H1 (cell line): ENCODE data around the gene ZNFX1. TPM values are rescaled to one million over a fixed set of nuclear protein-coding genes. Genes with fewer than 3 reads are reported as not detected.
A peak's percentile ranks its signal among the peaks of the same experiment; 100 is the strongest.

Experiments used
- CTCF ChIA-PET: fragments of 300-600 bp; sonication (Branson Sonifier 250); formaldehyde crosslinking; loops from one replicate; lab custom pipeline; 2021; ENCODE audit not compliant: partially characterized antibody; lab: Charles Lee
- POLR2A ChIA-PET: fragments of 300-600 bp; sonication (Branson Sonifier 250); formaldehyde crosslinking; loops from one replicate; lab custom pipeline; 2021; ENCODE audit warnings: inconsistent platforms; ENCODE audit not compliant: partially characterized antibody; lab: Charles Lee
- DNase-seq, 2 experiments: peaks; one replicate each; pipeline versions ENCODE4 v3.0.0 to v3.0.0-alpha.2; 2010 to 2022; ENCODE audit warnings: low spot score in 2 of 2, low read depth in 1 of 2, mixed read lengths in 1 of 2
- FAIRE-seq: peaks from 2 replicates; lab custom pipeline; 2011; peaks lifted over from hg19 to GRCh38; lab: Jason Lieb, UNC
- H2AFZ ChIP-seq: 2 replicates; pipeline ENCODE4 v1.8.1; 2012; ENCODE audit warnings: low read length, inconsistent platforms
- H2AK5ac ChIP-seq: 2 replicates; pipeline ENCODE4 v1.6.1; 2013; ENCODE audit warnings: low read depth, low read length
- H2BK120ac ChIP-seq: replicated peaks from 2 replicates; pipeline ENCODE3; 2013; ENCODE audit warnings: low read depth, low read length, inconsistent platforms
- H2BK12ac ChIP-seq: 2 replicates; pipeline ENCODE4 v1.6.1; 2013; ENCODE audit warnings: low read depth, low read length
- H2BK15ac ChIP-seq: 2 replicates; pipeline ENCODE4 v1.6.1; 2013; ENCODE audit warnings: low read length
- H2BK20ac ChIP-seq: 2 replicates; pipeline ENCODE4 v1.6.1; 2013; ENCODE audit warnings: low read length
- H2BK5ac ChIP-seq: 2 replicates; pipeline ENCODE4 v1.6.1; 2013; ENCODE audit warnings: low read depth, low read length
- H3K14ac ChIP-seq: 2 replicates; pipeline ENCODE4 v1.6.1; 2013; ENCODE audit warnings: inconsistent platforms; ENCODE audit not compliant: insufficient read length
- H3K18ac ChIP-seq: 2 replicates; pipeline ENCODE4 v1.6.1; 2013; ENCODE audit warnings: low read length; ENCODE audit errors: extremely low read depth
- H3K23ac ChIP-seq: 2 replicates; pipeline ENCODE4 v1.6.1; 2013; ENCODE audit warnings: inconsistent platforms; ENCODE audit not compliant: insufficient read length
- H3K23me2 ChIP-seq: 2 replicates; pipeline ENCODE4 v1.6.1; 2013; ENCODE audit warnings: low read depth, low read length
- H3K27ac ChIP-seq: 2 replicates; pipeline ENCODE4 v1.6.1; 2011; ENCODE audit warnings: low read depth, low read length, inconsistent platforms
- H3K27me3 ChIP-seq, 4 experiments: replicated peaks in 1 of 4; 1 replicate in 1 of 4; 2 replicates in 3 of 4; pipeline versions ENCODE4 v1.6.1 to v1.8.1; 2011 to 2013; ENCODE audit warnings: low read length in 3 of 4, mild to moderate bottlenecking in 3 of 4, inconsistent platforms in 2 of 4, mixed read lengths in 2 of 4, moderate library complexity in 1 of 4; ENCODE audit not compliant: control insufficient read depth in 3 of 4, insufficient read depth in 3 of 4; ENCODE audit errors: extremely low read depth in 1 of 4
- H3K36me3 ChIP-seq, 4 experiments: 2 replicates each; pipeline versions ENCODE4 v1.6.1 to v1.8.1; 2011 to 2013; ENCODE audit warnings: mild to moderate bottlenecking in 4 of 4, low read length in 3 of 4, moderate library complexity in 2 of 4, control low read depth in 1 of 4, inconsistent platforms in 1 of 4; ENCODE audit not compliant: insufficient read depth in 4 of 4, control insufficient read depth in 2 of 4
- H3K4ac ChIP-seq: replicated peaks from 2 replicates; pipeline ENCODE3; 2013; ENCODE audit warnings: low read length, low read depth, mixed read lengths, inconsistent platforms; ENCODE audit not compliant: insufficient read length
- H3K4me1 ChIP-seq, 4 experiments: replicated peaks in 1 of 4; 1 replicate in 1 of 4; 2 replicates in 3 of 4; pipeline versions ENCODE4 v1.6.1 to v1.8.1; 2011 to 2013; ENCODE audit warnings: low read length in 3 of 4, inconsistent platforms in 2 of 4, mixed read lengths in 1 of 4; ENCODE audit not compliant: insufficient read depth in 4 of 4, control insufficient read depth in 3 of 4
- H3K4me2 ChIP-seq, 2 experiments: 2 replicates each; pipeline versions ENCODE4 v1.6.1 to v1.8.1; 2011 to 2013; ENCODE audit warnings: low read depth in 2 of 2, low read length in 2 of 2, control low read depth in 1 of 2, inconsistent platforms in 1 of 2, mild to moderate bottlenecking in 1 of 2; ENCODE audit not compliant: insufficient read depth in 1 of 2
- H3K4me3 ChIP-seq, 4 experiments: fragments of 200-600, 300-600 bp in 1 of 4; sonication (generic), shearing (Covaris generic), sonication (Bioruptor Twin) in 1 of 4; 2 replicates each; pipeline versions ENCODE4 v1.5.1 to v1.8.1; 2011 to 2016; ENCODE audit warnings: low read length in 4 of 4, low read depth in 3 of 4, control low read depth in 2 of 4, inconsistent platforms in 2 of 4, mild to moderate bottlenecking in 2 of 4, mixed read lengths in 1 of 4, moderate library complexity in 1 of 4; ENCODE audit not compliant: insufficient read depth in 2 of 4; ENCODE audit errors: extremely low read depth in 1 of 4
- H3K56ac ChIP-seq: replicated peaks from 2 replicates; pipeline ENCODE3; 2013; ENCODE audit warnings: low read depth, mild to moderate bottlenecking, mixed read lengths, low read length, inconsistent platforms; ENCODE audit not compliant: insufficient read length
- H3K79me1 ChIP-seq: 2 replicates; pipeline ENCODE4 v1.6.1; 2013; ENCODE audit warnings: low read depth, low read length, control low read depth
- H3K79me2 ChIP-seq, 2 experiments: 2 replicates each; pipeline versions ENCODE4 v1.6.1 to v1.8.1; 2012 to 2013; ENCODE audit warnings: low read length in 2 of 2, mild to moderate bottlenecking in 2 of 2, inconsistent platforms in 1 of 2; ENCODE audit not compliant: insufficient read depth in 2 of 2, control insufficient read depth in 1 of 2
- H3K9ac ChIP-seq, 4 experiments: replicated peaks in 1 of 4; 1 replicate in 1 of 4; 2 replicates in 3 of 4; pipeline versions ENCODE4 v1.6.1 to v1.8.1; 2011 to 2013; ENCODE audit warnings: low read depth in 3 of 4, low read length in 3 of 4, control low read depth in 2 of 4, mild to moderate bottlenecking in 2 of 4, moderate library complexity in 2 of 4, inconsistent platforms in 1 of 4; ENCODE audit errors: extremely low read depth in 1 of 4
- H3K9me3 ChIP-seq, 2 experiments: 2 replicates each; pipeline versions ENCODE4 v1.6.1 to v1.8.1; 2012 to 2013; ENCODE audit warnings: mild to moderate bottlenecking in 2 of 2, moderate library complexity in 2 of 2, control low read depth in 1 of 2, inconsistent platforms in 1 of 2, low read depth in 1 of 2, low read length in 1 of 2, mixed read lengths in 1 of 2; ENCODE audit not compliant: insufficient read depth in 2 of 2
- H4K20me1 ChIP-seq, 2 experiments: replicated peaks in 1 of 2; 2 replicates each; pipeline versions ENCODE3 to v1.8.1; 2011 to 2013; ENCODE audit warnings: inconsistent platforms in 2 of 2, low read length in 2 of 2, mild to moderate bottlenecking in 1 of 2; ENCODE audit not compliant: insufficient read depth in 2 of 2, control insufficient read depth in 1 of 2
- H4K5ac ChIP-seq: 2 replicates; pipeline ENCODE4 v1.6.1; 2013; ENCODE audit warnings: low read length, low read depth, mixed read lengths, inconsistent platforms; ENCODE audit not compliant: insufficient read length
- H4K8ac ChIP-seq: 2 replicates; pipeline ENCODE4 v1.8.0; 2013; ENCODE audit warnings: mild to moderate bottlenecking, moderate library complexity, low read length, inconsistent platforms; ENCODE audit not compliant: insufficient read depth; ENCODE audit errors: extremely low read depth
- H4K91ac ChIP-seq: replicated peaks from 2 replicates; pipeline ENCODE3; 2013; ENCODE audit warnings: low read length, mixed read lengths, inconsistent platforms; ENCODE audit not compliant: insufficient read length
- BACH1 ChIP-seq: IDR thresholded peaks from 2 replicates; pipeline ENCODE4 v1.6.1; 2012; ENCODE audit warnings: low read length, improper control_type of control experiment
- CHD1 ChIP-seq: IDR thresholded peaks from 2 replicates; pipeline ENCODE4 v1.6.1; 2012; ENCODE audit warnings: low read depth, low read length, improper control_type of control experiment
- EZH2 ChIP-seq: fragments of 200-600 bp; sonication (generic); IDR thresholded peaks from 2 replicates; pipeline ENCODE4 v1.7.1; 2012; ENCODE audit warnings: low read depth, mild to moderate bottlenecking, moderate library complexity, low read length, inconsistent platforms; ENCODE audit not compliant: severe bottlenecking
- RAD21 ChIP-seq, 2 experiments: IDR thresholded peaks in 1 of 2; conservative IDR thresholded peaks in 1 of 2; 2 replicates each; pipeline ENCODE4 v1.6.1; 2011; ENCODE audit warnings: low read depth in 2 of 2, low read length in 2 of 2, improper control_type of control experiment in 1 of 2, inconsistent platforms in 1 of 2, mild to moderate bottlenecking in 1 of 2, moderate library complexity in 1 of 2
- RBBP5 ChIP-seq: IDR thresholded peaks from 2 replicates; pipeline ENCODE4 v1.7.1; 2012; ENCODE audit warnings: low read depth, mild to moderate bottlenecking, inconsistent platforms, low read length, moderate library complexity, borderline replicate concordance
- SIRT6 ChIP-seq: IDR thresholded peaks from one replicate; pipeline ENCODE4 v1.7.1; 2012; ENCODE audit warnings: low read length, inconsistent platforms
- SUZ12 ChIP-seq: fragments of 200-600 bp; sonication (generic); IDR thresholded peaks from 2 replicates; pipeline ENCODE4 v1.6.1; 2012; ENCODE audit warnings: mild to moderate bottlenecking, inconsistent platforms, low read length, moderate library complexity, mixed read lengths
- WGBS, 2 experiments: shearing (Covaris generic) in 1 of 2; methylation state at CpG; one replicate each; pipeline versions ENCODE4 v1.1.6 to v1.1.7; 2013 to 2015; ENCODE audit warnings: low lambda C conversion rate in 2 of 2, mixed read lengths in 2 of 2, inconsistent platforms in 1 of 2, low coverage in 1 of 2, missing lambda C conversion rate in 1 of 2; ENCODE audit not compliant: insufficient replicate concordance in 2 of 2, insufficient coverage in 1 of 2, insufficient read length in 1 of 2; ENCODE audit errors: extremely low coverage in 1 of 2, missing lambda C conversion rate in 1 of 2; 5-methylcytosine and 5-hydroxymethylcytosine counted together
- polyA plus RNA-seq, 7 experiments: library from polyadenylated mRNA; depleted of rRNA in 3 of 7; stranded (reverse) in 5 of 7; unstranded in 2 of 7; fragments of >200 nt in 5 of 7; fragments of 200-250 nt in 2 of 7; gene quantifications; 1 replicate in 5 of 7; 2 replicates in 1 of 7; 4 replicates in 1 of 7; pipeline versions ENCODE4 v1.2.1 to v1.2.3, GENCODE V29; 2011 to 2013; ENCODE audit warnings: missing spikeins in 2 of 7, mixed read lengths in 2 of 7
- total RNA-seq: library from RNA; stranded (reverse); fragmentation: NEBNext Ultra II Directional; extraction: Animal tissue kit (Norgen Biotek cat#: 25700); gene quantifications from 2 replicates; pipeline ENCODE4 v1.2.1, GENCODE V29; 2021
- TF ChIP-seq, protein P1 (sequence below): IDR thresholded peaks from 2 replicates; pipeline ENCODE4 v1.6.1; 2011; ENCODE audit warnings: low read length, improper control_type of control experiment
- TF ChIP-seq, protein P2 (sequence below): IDR thresholded peaks from 2 replicates; pipeline ENCODE4 v1.6.1; 2012; ENCODE audit warnings: inconsistent platforms

The ZNFX1 gene
- total and polyA plus RNA-seq, 2 of the 8 experiments (the other 6 are each of a cell fraction or from before 2014, with no cell fraction given) = 3.1 to 11.3 TPM

DNA sequence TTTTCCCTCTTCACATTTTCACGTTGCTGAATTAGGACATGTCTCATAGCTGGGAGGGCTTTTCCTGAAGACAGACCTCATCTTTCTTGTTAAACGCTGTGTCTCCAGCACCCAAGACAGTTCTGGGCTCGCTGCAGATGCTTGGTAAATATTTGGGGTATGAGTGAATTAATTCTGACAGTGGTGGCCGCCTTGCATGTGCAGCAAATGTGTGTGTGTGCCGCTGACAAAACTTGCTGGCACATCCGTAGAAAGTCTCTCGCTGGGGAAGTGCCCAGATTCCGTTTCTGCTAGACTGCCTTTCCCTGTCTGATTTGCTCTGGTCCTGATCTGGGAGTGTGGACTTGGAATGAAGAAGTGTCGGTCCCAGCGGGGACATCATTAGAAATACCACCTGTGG is 48.2 kb upstream of the ZNFX1 start:
- Histone ChIP-seq H3K36me3 (no peaks in the 10 kb centered on the region), H3K27ac (no peak overlapping the region), H3K27me3 (no peaks in the 10 kb centered on the region; a peak in 1 of 7 replicates), H3K18ac (no peak overlapping the region), H3K9ac (peak overlapping the region in 1 of 4 experiments; percentile 24; a peak in 1 of 7 replicates), H3K4me3 (no peak overlapping the region), H3K4ac (no peak overlapping the region), H4K8ac (no peak overlapping the region), H2AFZ (0 out of 2 replicates have a peak overlapping the region, but pooled peaks have one; percentile 2), H3K79me1 (no peaks in the 10 kb centered on the region), H4K91ac (no peak overlapping the region), H3K23me2 (peaks cover 4% of the 10 kb centered on the region; the same call in 1 of the 2 replicates), H2AK5ac (no peak overlapping the region), H4K5ac (no peak overlapping the region), H3K4me1 (peaks cover 0 to 5% (median 2%) of the 10 kb centered on the region in 4 experiments; a peak in 3 of 7 replicates), H3K14ac (no peak overlapping the region), H2BK12ac (no peak overlapping the region), H2BK15ac (no peak overlapping the region), H2BK120ac (no peak overlapping the region), H3K23ac (no peak overlapping the region), H3K4me2 (no peak overlapping the region), H3K79me2 (no peaks in the 10 kb centered on the region), H3K56ac (no peak overlapping the region), H2BK5ac (no peak overlapping the region), H3K9me3 (no peaks in the 10 kb centered on the region), H4K20me1 (no peaks in the 10 kb centered on the region), H2BK20ac (no peak overlapping the region)
- WGBS, 2 experiments = 85% methylated on average over 10 of the region's 10 CpGs; no CpG with 5 or more reads in 1 of the 2 experiments
- FAIRE-seq = no peak
- DNase-seq = no peak
- POLR2A ChIA-PET = interaction anchor here (0.6 to 41.0 kb wide), 2 partner anchors 42 to 129 kb away, joined by 4 to 1132 read pairs; partner anchors contain the start of gene ZNFX1
- CTCF ChIA-PET = interaction anchor here (0.7 to 1.8 kb wide), 3 partner anchors 7 to 80 kb away, joined by 3 to 5 read pairs (median 3); no protein-coding TSS in a partner anchor
- TF ChIP-seq CHD1 (no peak), SUZ12 (no peak), RBBP5 (no peak), EZH2 (no peak), RAD21 (IDR thresholded peaks at IDR 0.05 in 1 of 2, conservative IDR thresholded peaks at IDR 0.05 in 1 of 2; ENCODE audit: low read depth in 2 of 2, low read length in 2 of 2) (no peak), SIRT6 (no peak), BACH1 (no peak)
- TF ChIP-seq, protein P1, sequence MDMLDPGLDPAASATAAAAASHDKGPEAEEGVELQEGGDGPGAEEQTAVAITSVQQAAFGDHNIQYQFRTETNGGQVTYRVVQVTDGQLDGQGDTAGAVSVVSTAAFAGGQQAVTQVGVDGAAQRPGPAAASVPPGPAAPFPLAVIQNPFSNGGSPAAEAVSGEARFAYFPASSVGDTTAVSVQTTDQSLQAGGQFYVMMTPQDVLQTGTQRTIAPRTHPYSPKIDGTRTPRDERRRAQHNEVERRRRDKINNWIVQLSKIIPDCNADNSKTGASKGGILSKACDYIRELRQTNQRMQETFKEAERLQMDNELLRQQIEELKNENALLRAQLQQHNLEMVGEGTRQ = no peak
- TF ChIP-seq, protein P2, sequence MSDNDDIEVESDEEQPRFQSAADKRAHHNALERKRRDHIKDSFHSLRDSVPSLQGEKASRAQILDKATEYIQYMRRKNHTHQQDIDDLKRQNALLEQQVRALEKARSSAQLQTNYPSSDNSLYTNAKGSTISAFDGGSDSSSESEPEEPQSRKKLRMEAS = no peak
